ENCODE data around the gene EIF2S1. TPM values are rescaled to one million over a fixed set of nuclear protein-coding genes. Genes with fewer than 3 reads are reported as not detected.
"Not testable (repeated sequence)": the region's sequence is repeated elsewhere in the genome, so short reads cannot be mapped to it uniquely, and the experiment has no call there.

The EIF2S1 gene
- total RNA-seq, 1 donor from 2014 or later, result 88.1 TPM

DNA sequence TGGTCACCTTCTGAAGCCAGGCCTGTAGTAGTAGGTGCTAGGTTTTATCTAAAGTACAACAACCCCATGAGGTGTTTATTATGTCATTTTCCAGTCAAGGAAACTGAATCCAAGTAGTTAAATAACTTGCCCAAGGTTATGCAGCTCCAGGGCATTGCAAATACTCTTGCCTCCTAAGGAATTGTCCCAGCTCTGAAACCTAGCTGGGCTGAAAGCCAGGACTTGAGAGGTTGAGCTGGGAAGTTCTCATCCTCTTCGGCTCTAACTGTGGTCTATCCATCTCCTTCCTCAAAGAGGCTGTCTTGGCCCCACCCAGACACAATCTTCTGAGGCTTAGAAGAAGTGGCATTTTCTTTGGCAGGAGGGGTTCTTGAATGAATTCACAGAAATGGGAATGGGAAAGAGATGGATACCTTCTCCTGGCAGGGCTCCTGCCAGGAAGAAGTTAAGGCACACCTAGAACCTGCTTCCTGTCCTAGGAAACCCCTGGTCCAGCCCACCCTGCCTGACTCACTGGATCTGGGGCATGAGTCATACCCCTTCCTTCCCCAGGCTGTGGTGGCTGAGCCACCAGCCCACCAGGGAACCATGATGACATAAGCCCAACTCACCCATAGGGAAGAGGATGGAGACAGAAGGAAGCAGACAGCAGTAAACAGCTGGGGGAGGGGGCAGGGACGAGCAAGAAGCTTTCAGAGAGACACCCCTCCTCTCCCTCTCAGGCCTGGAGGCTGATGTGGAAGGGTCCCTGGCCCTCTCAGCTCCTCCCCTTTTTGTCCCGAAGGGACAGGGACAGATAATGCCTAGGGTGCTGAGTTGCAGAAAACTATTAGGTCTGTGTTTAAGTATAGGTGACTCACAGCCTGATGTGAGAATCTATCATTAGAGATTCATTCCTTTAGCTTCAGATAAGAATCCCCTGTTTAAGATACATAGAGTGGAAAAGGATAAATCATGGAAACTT lies 54.0 kb downstream of the EIF2S1 start:
- no peaks in the 10 kb centered on the region for H3K4me1 Mint-ChIP-seq (ENCODE audit: unreplicated experiment)
- TF ChIP-seq, protein P1, sequence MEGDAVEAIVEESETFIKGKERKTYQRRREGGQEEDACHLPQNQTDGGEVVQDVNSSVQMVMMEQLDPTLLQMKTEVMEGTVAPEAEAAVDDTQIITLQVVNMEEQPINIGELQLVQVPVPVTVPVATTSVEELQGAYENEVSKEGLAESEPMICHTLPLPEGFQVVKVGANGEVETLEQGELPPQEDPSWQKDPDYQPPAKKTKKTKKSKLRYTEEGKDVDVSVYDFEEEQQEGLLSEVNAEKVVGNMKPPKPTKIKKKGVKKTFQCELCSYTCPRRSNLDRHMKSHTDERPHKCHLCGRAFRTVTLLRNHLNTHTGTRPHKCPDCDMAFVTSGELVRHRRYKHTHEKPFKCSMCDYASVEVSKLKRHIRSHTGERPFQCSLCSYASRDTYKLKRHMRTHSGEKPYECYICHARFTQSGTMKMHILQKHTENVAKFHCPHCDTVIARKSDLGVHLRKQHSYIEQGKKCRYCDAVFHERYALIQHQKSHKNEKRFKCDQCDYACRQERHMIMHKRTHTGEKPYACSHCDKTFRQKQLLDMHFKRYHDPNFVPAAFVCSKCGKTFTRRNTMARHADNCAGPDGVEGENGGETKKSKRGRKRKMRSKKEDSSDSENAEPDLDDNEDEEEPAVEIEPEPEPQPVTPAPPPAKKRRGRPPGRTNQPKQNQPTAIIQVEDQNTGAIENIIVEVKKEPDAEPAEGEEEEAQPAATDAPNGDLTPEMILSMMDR (conservative IDR thresholded peaks at IDR 0.05), result no peak
- H3K36me3 Mint-ChIP-seq, result no peaks in the 10 kb centered on the region
- no peaks in the 10 kb centered on the region for H3K27me3 Mint-ChIP-seq
- DNase-seq (ENCODE audit: extremely low spot score, unreplicated experiment), result no peak
- H3K27ac Mint-ChIP-seq, result no peak overlapping the region
- no peaks in the 10 kb centered on the region for H3K9me3 Mint-ChIP-seq
- H3K4me3 Mint-ChIP-seq, result no peak overlapping the region

DNA sequence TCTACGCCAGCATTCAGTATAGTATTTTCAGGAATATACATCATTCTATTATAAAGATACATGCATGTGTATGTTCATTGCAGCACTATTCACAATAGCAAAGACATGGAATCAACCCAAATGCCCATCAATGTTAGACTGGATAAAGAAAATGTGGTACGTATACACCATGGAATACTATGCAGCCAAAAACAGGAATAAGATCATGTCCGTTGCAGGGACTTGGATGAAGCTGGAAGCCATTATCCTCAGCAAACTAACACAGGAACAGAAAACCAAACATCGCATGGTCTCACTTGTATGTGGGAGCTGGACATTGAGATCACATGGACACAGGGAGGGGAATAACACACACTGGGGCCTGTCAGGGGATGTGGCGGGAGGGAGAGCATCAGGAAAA lies 55.5 kb downstream of the EIF2S1 start:
- H3K36me3 Mint-ChIP-seq; H3K27me3 Mint-ChIP-seq; H3K4me3 Mint-ChIP-seq; H3K4me1 Mint-ChIP-seq (ENCODE audit: unreplicated experiment); H3K27ac Mint-ChIP-seq; DNase-seq (ENCODE audit: extremely low spot score, unreplicated experiment); H3K9me3 Mint-ChIP-seq: not testable (repeated sequence)

DNA sequence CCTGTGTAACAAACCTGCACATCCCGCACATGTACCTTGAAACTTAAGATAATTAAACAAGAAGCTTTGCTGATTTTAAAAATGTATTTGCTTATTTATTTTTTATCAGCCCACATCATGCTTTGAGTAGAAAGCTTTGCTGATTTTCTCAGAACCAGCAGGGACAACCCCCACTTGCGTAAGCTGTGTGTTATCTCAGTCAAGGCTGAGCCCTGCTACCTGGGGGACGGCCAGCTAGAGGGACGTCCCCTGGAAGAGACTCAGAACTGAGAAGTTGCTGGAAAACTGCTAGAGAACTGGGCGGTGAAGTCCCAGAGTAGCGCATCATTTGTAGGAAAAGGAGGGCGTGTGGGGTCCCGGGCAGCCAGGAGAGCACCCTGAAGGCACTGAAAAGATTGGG lies 56.0 kb downstream of the EIF2S1 start:
- Mint-ChIP-seq H3K36me3 (no peaks in the 10 kb centered on the region), H3K4me3 (no peak overlapping the region), H3K27me3 (no peaks in the 10 kb centered on the region), H3K9me3 (no peaks in the 10 kb centered on the region), H3K4me1 (ENCODE audit: unreplicated experiment) (no peaks in the 10 kb centered on the region), H3K27ac (no peak overlapping the region)
- TF ChIP-seq, protein P1 (conservative IDR thresholded peaks at IDR 0.05), result no peak
- DNase-seq (ENCODE audit: extremely low spot score, unreplicated experiment), result no peak

DNA sequence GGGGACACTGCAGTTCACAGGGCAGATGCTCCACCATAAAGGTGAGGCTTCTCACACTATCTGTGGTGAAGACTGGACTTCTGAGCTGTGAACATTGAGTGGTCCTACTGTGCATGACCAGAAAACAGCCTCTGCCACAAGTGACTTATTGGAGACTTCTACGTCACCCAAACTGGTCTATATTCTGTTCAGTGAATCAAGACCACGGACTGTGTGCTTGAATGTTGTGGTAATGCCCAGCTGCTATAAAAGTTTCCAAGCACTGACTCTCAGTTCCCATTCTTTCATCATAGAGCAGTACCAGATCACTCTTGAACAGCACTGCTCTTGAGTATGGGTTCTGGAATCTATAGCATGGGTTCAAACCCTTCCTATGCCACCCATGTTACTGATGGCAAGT lies 56.7 kb downstream of the EIF2S1 start:
- no peaks in the 10 kb centered on the region for H3K9me3 Mint-ChIP-seq
- DNase-seq (ENCODE audit: extremely low spot score, unreplicated experiment), result no peak
- TF ChIP-seq, protein P1 (conservative IDR thresholded peaks at IDR 0.05), result no peak
- H3K4me3 Mint-ChIP-seq, result no peak overlapping the region
- H3K4me1 Mint-ChIP-seq (ENCODE audit: unreplicated experiment), result no peaks in the 10 kb centered on the region
- H3K36me3 Mint-ChIP-seq, result no peaks in the 10 kb centered on the region
- no peaks in the 10 kb centered on the region for H3K27me3 Mint-ChIP-seq
- H3K27ac Mint-ChIP-seq, result no peak overlapping the region

DNA sequence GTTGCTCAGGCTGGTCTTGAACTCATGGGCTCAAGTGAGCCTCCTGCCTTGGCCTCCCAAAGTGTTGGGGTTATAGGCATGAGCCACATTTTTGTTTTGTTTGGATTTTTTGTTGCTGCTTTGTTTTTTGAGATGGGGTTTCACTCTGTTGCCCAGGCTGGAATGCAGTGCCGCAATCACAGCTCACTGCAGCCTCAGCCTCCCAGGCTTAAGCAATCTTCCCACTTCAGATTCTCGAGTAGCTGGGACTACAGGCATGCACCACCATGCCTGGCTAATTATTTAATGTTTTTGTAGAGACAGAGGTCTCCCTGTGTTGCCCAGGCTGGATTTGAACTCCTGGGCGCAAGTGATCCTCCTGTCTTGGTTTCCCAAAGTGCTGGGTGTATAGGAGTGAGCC lies 57.5 kb downstream of the EIF2S1 start:
- H3K27ac Mint-ChIP-seq, result no peak overlapping the region
- H3K36me3 Mint-ChIP-seq, result no peaks in the 10 kb centered on the region
- H3K27me3 Mint-ChIP-seq, result no peaks in the 10 kb centered on the region
- H3K9me3 Mint-ChIP-seq, result no peaks in the 10 kb centered on the region
- TF ChIP-seq, protein P1 (conservative IDR thresholded peaks at IDR 0.05), result no peak
- no peak overlapping the region for H3K4me3 Mint-ChIP-seq
- H3K4me1 Mint-ChIP-seq (ENCODE audit: unreplicated experiment), result no peaks in the 10 kb centered on the region
- no peak for DNase-seq (ENCODE audit: extremely low spot score, unreplicated experiment)

DNA sequence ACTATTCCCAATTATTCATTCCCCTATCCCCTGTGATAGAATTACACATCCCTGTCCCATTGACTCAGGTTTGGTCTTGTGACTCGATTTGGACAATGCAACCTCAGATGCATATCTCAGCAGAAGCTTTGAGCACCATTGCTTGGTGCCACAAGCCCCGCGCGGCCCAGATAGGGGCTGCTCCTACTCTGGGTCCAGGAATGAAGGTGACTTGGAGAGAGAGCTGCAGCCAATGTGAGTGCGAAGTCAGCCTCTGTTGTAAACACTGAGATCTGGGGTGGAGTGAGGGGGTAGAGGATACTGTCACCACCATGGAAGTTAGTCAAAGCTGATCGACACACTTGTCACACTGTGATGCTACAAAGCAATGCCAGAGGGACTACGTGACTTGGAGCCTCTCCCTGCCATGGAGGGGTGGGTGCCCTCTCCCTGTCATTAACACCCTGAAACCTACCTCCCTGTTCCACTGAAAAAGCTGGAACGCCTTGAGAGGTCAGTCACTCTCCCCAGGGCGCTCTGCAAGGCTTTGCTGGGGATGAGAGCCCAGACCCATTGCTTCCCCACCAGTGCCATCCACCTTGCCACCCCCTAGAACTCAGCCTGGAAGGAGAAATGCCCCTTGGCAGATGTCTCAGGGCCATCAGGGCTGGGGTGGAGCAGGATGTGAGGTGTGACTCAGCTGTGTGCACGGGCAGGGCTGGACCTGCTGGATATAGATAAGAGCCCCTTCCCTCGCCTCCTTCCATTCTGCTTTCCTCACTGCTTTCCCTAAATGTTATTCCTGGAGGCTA lies 58.5 kb downstream of the EIF2S1 start:
- DNase-seq (ENCODE audit: extremely low spot score, unreplicated experiment), result no peak
- H3K4me1 Mint-ChIP-seq (ENCODE audit: unreplicated experiment), result no peaks in the 10 kb centered on the region
- H3K27me3 Mint-ChIP-seq, result no peaks in the 10 kb centered on the region

More for the DNA sequence above, 58.5 kb downstream of the EIF2S1 start:
- H3K9me3 Mint-ChIP-seq, result no peaks in the 10 kb centered on the region
- no peaks in the 10 kb centered on the region for H3K36me3 Mint-ChIP-seq
- H3K4me3 Mint-ChIP-seq, result no peak overlapping the region
- TF ChIP-seq, protein P1 (conservative IDR thresholded peaks at IDR 0.05), result no peak
- H3K27ac Mint-ChIP-seq, result no peak overlapping the region

Measured in type B pancreatic cell (in vitro differentiated cells).